Stomach (tissue), 9 donors: ENCODE data around the gene QTRT2. TPM values are rescaled to one million over a fixed set of nuclear protein-coding genes. Genes with fewer than 3 reads are reported as not detected.

Experiments
- DNase-seq, 2 donors: peaks; one replicate each; pipeline versions ENCODE4 v3.0.0 to v3.0.0-alpha.2; 2013 to 2019
- H3K27ac ChIP-seq, 5 donors: fragments of 200-600 bp in 4 of 5; sonication (generic) in 4 of 5; one replicate each; pipeline ENCODE4 v1.5.1; 2013 to 2019; ENCODE audit warnings: mild to moderate bottlenecking in 1 of 5, moderate library complexity in 1 of 5
- H3K27me3 ChIP-seq, 3 donors: fragments of 200-600 bp; sonication (generic); one replicate each; pipeline ENCODE4 v1.5.1; 2017 to 2019; ENCODE audit warnings: mixed run types in 1 of 3
- H3K36me3 ChIP-seq, 4 donors: fragments of 200-600 bp; sonication (generic); 1 replicate in 3 of 4; 2 replicates in 1 of 4; pipeline ENCODE4 v1.5.1; 2016 to 2019
- H3K4me1 ChIP-seq, 4 donors: fragments of 200-600 bp; sonication (generic); one replicate each; pipeline ENCODE4 v1.5.1; 2016 to 2019
- H3K4me3 ChIP-seq, 4 donors: fragments of 200-600 bp; sonication (generic) in 3 of 4; one replicate each; pipeline ENCODE4 v1.5.1; 2016 to 2019; ENCODE audit warnings: mild to moderate bottlenecking in 1 of 4
- H3K9me3 ChIP-seq, 4 donors: fragments of 200-600 bp; sonication (generic); one replicate each; pipeline ENCODE4 v1.5.1; 2016 to 2019
- EP300 ChIP-seq: sonication (generic); formaldehyde crosslinking; IDR thresholded peaks from one replicate; pipeline ENCODE4 v1.6.1; 2017; ENCODE audit warnings: antibody characterized with exemption
- POLR2A ChIP-seq, 4 donors: fragments of 450-650 bp; IDR thresholded peaks; one replicate each; pipeline ENCODE4 v1.6.1; 2016; ENCODE audit warnings: antibody characterized with exemption in 4 of 4, control low read depth in 2 of 4, mild to moderate bottlenecking in 1 of 4, moderate library complexity in 1 of 4
- POLR2AphosphoS5 ChIP-seq, 3 donors: sonication (generic); formaldehyde crosslinking; IDR thresholded peaks; one replicate each; pipeline ENCODE4 v1.6.1; 2016; ENCODE audit warnings: antibody characterized with exemption in 3 of 3
- WGBS, 5 donors: extraction: QIAGEN DNeasy Blood & Tissue Kit in 3 of 5; methylation state at CpG; one replicate each; pipeline versions ENCODE4 v1.1.5 to v1.1.7; 2013 to 2018; 5-methylcytosine and 5-hydroxymethylcytosine counted together
- intact Hi-C: fragments of 100-400 bp; cut with DNase I; formaldehyde crosslinking; loops from one replicate; pipeline ENCODE4 v1.15.1; 2023; ENCODE audit warnings: low total_unique reads
- polyA plus RNA-seq, 3 donors: library from polyadenylated mRNA; stranded (reverse); fragments of 200-250 nt; gene quantifications; one replicate each; pipeline ENCODE4 v1.2.3, GENCODE V29; 2013
- total RNA-seq, 5 donors: library from RNA; depleted of rRNA; stranded (reverse); fragments of >200 nt; gene quantifications; one replicate each; pipeline versions ENCODE4 v1.1.0 to v1.2.3, GENCODE V29; 2014 to 2016
- TF ChIP-seq, protein P1 (sequence below), 7 experiments: fragments of 450-650 bp in 4 of 7; fragments of 200-600 bp in 3 of 7; sonication (generic) in 3 of 7; IDR thresholded peaks; one replicate each; pipeline ENCODE4 v1.5.1; 2016 to 2019; ENCODE audit warnings: antibody characterized with exemption in 7 of 7, control low read depth in 2 of 7, mild to moderate bottlenecking in 1 of 7
- donor health status: healthy with polysubstance abuse.
- donor health status: Bipolar disorder and iron deficiency.
- donor health status: healthy.

QTRT2 gene
- total and polyA plus RNA-seq, 8 donors, result 4.8 to 61.3 (median 19.7) TPM

DNA sequence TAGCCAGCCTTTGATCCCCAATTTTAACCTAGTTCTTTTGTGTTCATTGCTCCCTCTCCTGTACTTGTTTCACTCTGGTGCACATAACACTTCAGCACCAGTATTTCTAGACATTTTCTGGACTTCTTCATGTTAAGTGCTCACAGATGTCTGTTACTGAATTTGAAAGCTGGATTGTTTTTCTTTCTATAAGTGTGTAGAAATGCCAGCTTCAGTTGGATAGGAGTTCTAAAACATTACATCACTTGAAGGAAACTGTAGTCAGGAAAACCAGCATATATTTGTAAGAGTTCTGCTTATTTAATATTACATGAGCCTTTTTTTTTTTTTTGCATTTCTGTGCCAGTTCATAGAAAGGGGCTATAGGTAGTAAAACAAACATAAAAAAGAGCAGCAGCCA lies 21.6 kb downstream of the QTRT2 start:
- no peaks in the 10 kb centered on the region for H3K4me1 ChIP-seq
- no peaks in the 10 kb centered on the region for H3K9me3 ChIP-seq
- intact Hi-C loops, result no loop called here
- DNase-seq, result no peak
- no peaks in the 10 kb centered on the region for H3K27me3 ChIP-seq
- H3K36me3 ChIP-seq, result peaks cover 23 to 100% (median 100%) of the 10 kb centered on the region in 4 donors
- H3K27ac ChIP-seq, result no peak overlapping the region
- TF ChIP-seq EP300, result no peak
- TF ChIP-seq POLR2AphosphoS5 (IDR thresholded peaks at IDR 0.05), result no peak
- TF ChIP-seq, protein P1, sequence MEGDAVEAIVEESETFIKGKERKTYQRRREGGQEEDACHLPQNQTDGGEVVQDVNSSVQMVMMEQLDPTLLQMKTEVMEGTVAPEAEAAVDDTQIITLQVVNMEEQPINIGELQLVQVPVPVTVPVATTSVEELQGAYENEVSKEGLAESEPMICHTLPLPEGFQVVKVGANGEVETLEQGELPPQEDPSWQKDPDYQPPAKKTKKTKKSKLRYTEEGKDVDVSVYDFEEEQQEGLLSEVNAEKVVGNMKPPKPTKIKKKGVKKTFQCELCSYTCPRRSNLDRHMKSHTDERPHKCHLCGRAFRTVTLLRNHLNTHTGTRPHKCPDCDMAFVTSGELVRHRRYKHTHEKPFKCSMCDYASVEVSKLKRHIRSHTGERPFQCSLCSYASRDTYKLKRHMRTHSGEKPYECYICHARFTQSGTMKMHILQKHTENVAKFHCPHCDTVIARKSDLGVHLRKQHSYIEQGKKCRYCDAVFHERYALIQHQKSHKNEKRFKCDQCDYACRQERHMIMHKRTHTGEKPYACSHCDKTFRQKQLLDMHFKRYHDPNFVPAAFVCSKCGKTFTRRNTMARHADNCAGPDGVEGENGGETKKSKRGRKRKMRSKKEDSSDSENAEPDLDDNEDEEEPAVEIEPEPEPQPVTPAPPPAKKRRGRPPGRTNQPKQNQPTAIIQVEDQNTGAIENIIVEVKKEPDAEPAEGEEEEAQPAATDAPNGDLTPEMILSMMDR (IDR thresholded peaks at IDR 0.05), result no peak
- TF ChIP-seq POLR2A (IDR thresholded peaks at IDR 0.05), result no peak
- no peak overlapping the region for H3K4me3 ChIP-seq

DNA sequence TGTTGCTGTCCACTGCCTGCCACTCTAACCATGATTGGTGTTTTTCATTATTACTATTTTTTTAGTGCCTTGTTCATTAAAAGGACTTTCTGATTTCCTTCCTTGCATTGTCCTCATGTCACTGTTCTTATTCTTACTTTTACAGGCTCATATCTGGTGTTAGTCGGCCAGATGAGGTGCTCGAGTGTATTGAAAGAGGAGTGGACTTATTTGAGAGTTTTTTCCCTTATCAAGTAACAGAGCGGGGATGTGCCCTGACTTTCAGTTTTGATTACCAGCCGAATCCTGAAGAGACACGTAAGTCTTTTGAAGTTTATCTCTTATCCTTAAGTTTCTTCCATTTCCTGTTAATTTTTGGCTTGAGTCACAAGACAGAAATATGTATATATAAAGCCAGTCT lies 23.2 kb downstream of the QTRT2 start:
- Histone ChIP-seq H3K36me3 (peaks cover 19 to 100% (median 96%) of the 10 kb centered on the region in 4 donors), H3K27me3 (no peaks in the 10 kb centered on the region), H3K9me3 (no peaks in the 10 kb centered on the region), H3K27ac (no peak overlapping the region), H3K4me1 (no peaks in the 10 kb centered on the region), H3K4me3 (no peak overlapping the region)
- intact Hi-C loops, result no loop called here
- DNase-seq, result no peak
- 53 to 82% (median 60%) methylated on average over 5 of the region's 5 CpGs for WGBS, 5 donors
- TF ChIP-seq, protein P1 (IDR thresholded peaks at IDR 0.05), result no peak
- TF ChIP-seq EP300 (no peak), POLR2A (IDR thresholded peaks at IDR 0.05) (no peak), POLR2AphosphoS5 (IDR thresholded peaks at IDR 0.05) (no peak)

DNA sequence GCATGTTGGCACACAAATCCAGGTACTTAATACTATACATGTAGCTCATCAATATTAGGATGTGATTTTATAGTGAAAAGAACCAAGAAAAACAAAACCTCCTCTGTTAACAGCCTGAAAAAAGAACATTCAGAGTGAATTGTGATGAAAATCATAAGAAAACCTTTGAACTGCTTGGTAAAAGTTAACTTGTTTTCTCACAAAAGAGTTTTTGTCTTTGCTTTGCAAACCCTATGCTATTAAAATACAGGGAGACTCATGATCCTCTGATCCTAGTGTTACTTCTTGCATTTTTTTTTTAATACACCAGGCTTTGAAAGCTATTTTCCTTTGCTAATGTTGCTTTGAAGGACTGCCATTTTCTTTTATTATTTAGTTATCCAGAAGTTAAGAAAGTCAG lies 23.7 kb downstream of the QTRT2 start:
- Histone ChIP-seq H3K36me3 (peaks cover 22 to 100% (median 96%) of the 10 kb centered on the region in 4 donors), H3K27ac (no peak overlapping the region), H3K4me3 (no peak overlapping the region), H3K4me1 (no peaks in the 10 kb centered on the region), H3K9me3 (no peaks in the 10 kb centered on the region), H3K27me3 (no peaks in the 10 kb centered on the region)
- intact Hi-C loops, result no loop called here
- no peak for DNase-seq
- TF ChIP-seq POLR2AphosphoS5 (IDR thresholded peaks at IDR 0.05), result no peak
- no peak for TF ChIP-seq EP300
- TF ChIP-seq POLR2A (IDR thresholded peaks at IDR 0.05), result no peak
- TF ChIP-seq, protein P1 (IDR thresholded peaks at IDR 0.05), result no peak

DNA sequence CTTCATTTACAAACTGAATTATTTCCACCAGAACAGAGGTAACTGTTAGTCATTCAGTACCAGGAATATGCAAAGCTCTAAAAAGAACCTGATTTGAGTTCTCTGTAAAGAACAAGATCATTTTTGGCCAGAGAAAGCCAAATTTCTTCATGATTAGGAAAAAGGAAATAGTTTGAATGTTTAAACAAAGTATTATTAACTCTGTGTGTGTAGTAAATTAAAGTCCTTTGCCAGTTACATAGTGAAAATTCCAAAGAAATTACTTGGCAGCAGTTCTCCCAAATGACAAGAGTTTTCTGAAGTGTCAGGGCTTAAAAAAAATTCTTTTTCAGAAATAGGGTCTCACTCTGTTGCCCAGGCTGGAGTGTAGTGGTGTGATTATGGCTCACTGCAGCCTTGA lies 24.5 kb downstream of the QTRT2 start:
- intact Hi-C loops, result no loop called here
- no peak overlapping the region for H3K27ac ChIP-seq
- peaks cover 27 to 100% (median 96%) of the 10 kb centered on the region in 4 donors for H3K36me3 ChIP-seq
- TF ChIP-seq POLR2AphosphoS5 (IDR thresholded peaks at IDR 0.05), result no peak
- TF ChIP-seq, protein P1 (IDR thresholded peaks at IDR 0.05), result no peak
- TF ChIP-seq POLR2A (IDR thresholded peaks at IDR 0.05), result no peak
- DNase-seq, result no peak
- H3K9me3 ChIP-seq, result no peaks in the 10 kb centered on the region
- H3K4me1 ChIP-seq, result no peaks in the 10 kb centered on the region
- no peaks in the 10 kb centered on the region for H3K27me3 ChIP-seq
- no peak overlapping the region for H3K4me3 ChIP-seq

DNA sequence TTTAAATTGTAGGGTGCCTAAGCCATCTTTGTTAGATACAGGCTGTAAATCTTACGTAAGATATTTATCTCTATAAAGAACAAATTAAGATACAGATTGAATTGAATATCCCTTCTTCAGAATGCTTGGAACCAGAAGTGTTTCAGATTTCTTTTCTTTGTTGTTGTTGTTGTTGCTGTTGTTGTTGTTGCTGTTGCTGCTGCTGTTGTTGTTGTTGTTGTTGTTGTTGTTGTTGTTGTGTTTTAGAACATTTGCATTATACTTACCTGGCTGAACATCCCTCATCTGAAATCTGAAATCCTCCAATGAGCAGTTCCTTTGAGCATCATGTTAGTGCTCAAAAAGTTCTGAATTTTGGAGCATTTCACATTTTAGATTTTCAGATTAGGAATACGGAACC lies 26.6 kb downstream of the QTRT2 start:
- no peaks in the 10 kb centered on the region for H3K27me3 ChIP-seq
- H3K4me3 ChIP-seq, result no peak overlapping the region
- no peak overlapping the region for H3K27ac ChIP-seq
- no peaks in the 10 kb centered on the region for H3K4me1 ChIP-seq
- TF ChIP-seq POLR2A (IDR thresholded peaks at IDR 0.05), result no peak
- TF ChIP-seq EP300, result no peak
- TF ChIP-seq, protein P1 (IDR thresholded peaks at IDR 0.05), result no peak
- no peak for TF ChIP-seq POLR2AphosphoS5 (IDR thresholded peaks at IDR 0.05)
- DNase-seq, result no peak
- no peaks in the 10 kb centered on the region for H3K9me3 ChIP-seq
- peaks cover 21 to 98% (median 94%) of the 10 kb centered on the region in 4 donors for H3K36me3 ChIP-seq
- WGBS, 5 donors, result 94 to 99% (median 98%) methylated on average over 2 of the region's 2 CpGs
- intact Hi-C loops, result no loop called here
